Gastroesophageal sphincter (tissue), 3 donors: ENCODE measurements around the gene CCPG1.

ENCODE experiments used
- CTCF ChIP-seq, 4 experiments: fragments of 200-600 bp in 2 of 4; fragments of 450-650 bp in 2 of 4; sonication (generic) in 1 of 4; IDR thresholded peaks; one replicate each; pipeline ENCODE4 v1.5.1; 2017 to 2019; ENCODE audit warnings: antibody characterized with exemption in 4 of 4, mild to moderate bottlenecking in 2 of 4, moderate library complexity in 2 of 4
- EP300 ChIP-seq: sonication (generic); formaldehyde crosslinking; IDR thresholded peaks from one replicate; pipeline ENCODE4 v1.6.1; 2017; ENCODE audit warnings: antibody characterized with exemption, mild to moderate bottlenecking
- POLR2AphosphoS5 ChIP-seq: sonication (generic); formaldehyde crosslinking; IDR thresholded peaks from one replicate; pipeline ENCODE4 v1.6.1; 2017; ENCODE audit warnings: antibody characterized with exemption

- TF ChIP-seq CTCF (IDR thresholded peaks at IDR 0.05) (peak in 3 of 4 experiments; percentile 32 to 41 (median 33)), POLR2AphosphoS5 (peak; percentile 86), EP300 (no peak)
These were observed 89.3 kb downstream of the CCPG1 start, which contains the start of the genes PIGB and PIGBOS1 for GRCh38 chr15:55318588-55319494.
